K562 (cell line): Measurements from ENCODE around the gene MCTS1. TPM values are rescaled to one million over a fixed set of nuclear protein-coding genes. Genes with fewer than 3 reads are reported as not detected.

Experiments used
- BHLHE40 ChIP-seq: IDR thresholded peaks from 2 replicates; pipeline ENCODE4 v1.6.1; 2011; ENCODE audit warnings: low read length, improper control_type of control experiment
- FOXJ3 ChIP-seq: sonication (generic); formaldehyde crosslinking; IDR thresholded peaks from 2 replicates; pipeline ENCODE4 v1.4.0; 2020; ENCODE audit warnings: mild to moderate bottlenecking, missing genetic modification reagents
- GABPB2 ChIP-seq: fragments of 250-450 bp; sonication (Bioruptor Pico); conservative IDR thresholded peaks from 2 replicates; pipeline ENCODE4 v1.5.1; 2021; ENCODE audit warnings: mild to moderate bottlenecking
- GTF3C2 ChIP-seq: IDR thresholded peaks from 3 replicates; pipeline ENCODE4 v1.6.1; 2011; ENCODE audit warnings: borderline replicate concordance, mild to moderate bottlenecking, moderate library complexity; ENCODE audit not compliant: insufficient read length; ENCODE audit errors: extremely low read depth
- HLTF ChIP-seq: fragments of 450-650 bp; IDR thresholded peaks from 2 replicates; pipeline ENCODE4 v1.6.1; 2016
- MTA1 ChIP-seq: fragments of 450-650 bp; IDR thresholded peaks from 2 replicates; pipeline ENCODE4 v1.6.1; 2017; ENCODE audit warnings: borderline replicate concordance
- NFE2L1 ChIP-seq: fragments of 450-650 bp; IDR thresholded peaks from 2 replicates; pipeline ENCODE4 v1.6.1; 2016; ENCODE audit warnings: missing genetic modification characterization, low read depth, mild to moderate bottlenecking, missing compliant biosample characterization, moderate library complexity, borderline replicate concordance
- NKRF ChIP-seq: fragments of 450-650 bp; IDR thresholded peaks from 2 replicates; pipeline ENCODE4 v1.6.1; 2016; ENCODE audit warnings: borderline replicate concordance
- SAFB2 ChIP-seq: fragments of 200-400 bp; formaldehyde crosslinking; IDR thresholded peaks from 2 replicates; pipeline ENCODE4 v1.6.1; 2018; ENCODE audit warnings: borderline replicate concordance, low read length, low read depth, moderate library complexity; ENCODE audit not compliant: severe bottlenecking
- SIN3A ChIP-seq, 2 experiments: fragments of 150-350 bp in 1 of 2; IDR thresholded peaks; 2 replicates each; pipeline ENCODE4 v1.6.1; 2011 to 2016; ENCODE audit warnings: borderline replicate concordance in 2 of 2, low read depth in 2 of 2, low read length in 2 of 2, mild to moderate bottlenecking in 2 of 2, moderate library complexity in 2 of 2; ENCODE audit not compliant: control insufficient read depth in 1 of 2
- SNRNP70 ChIP-seq: fragments of 200-400 bp; formaldehyde crosslinking; optimal IDR thresholded peaks from 2 replicates; pipeline ENCODE3; 2017; ENCODE audit warnings: low read depth, low read length
- ZBTB33 ChIP-seq: sonication (generic); formaldehyde crosslinking; IDR thresholded peaks from 2 replicates; pipeline ENCODE4 v1.8.1; 2023; ENCODE audit warnings: mild to moderate bottlenecking, missing genetic modification reagents
- ZNF197 ChIP-seq: fragments of 200-800 bp; sonication (Bioruptor generic); IDR thresholded peaks from 2 replicates; pipeline ENCODE4 v1.6.1; 2016; ENCODE audit warnings: low read depth, missing genetic modification characterization, missing compliant biosample characterization
- ZNF217 ChIP-seq: sonication (generic); formaldehyde crosslinking; IDR thresholded peaks from 2 replicates; pipeline ENCODE4 v1.8.0; 2022; ENCODE audit warnings: mild to moderate bottlenecking, missing genetic modification reagents
- ZNF445 ChIP-seq: fragments of 250-450 bp; sonication (Bioruptor Pico); IDR thresholded peaks from 2 replicates; pipeline ENCODE4 v1.4.0; 2020; ENCODE audit warnings: low read depth, mild to moderate bottlenecking, moderate library complexity
- ZNF584 ChIP-seq: fragments of 200-800 bp; sonication (Bioruptor generic); IDR thresholded peaks from 2 replicates; pipeline ENCODE4 v1.6.1; 2016; ENCODE audit warnings: low read depth, mild to moderate bottlenecking, missing genetic modification characterization, missing compliant biosample characterization
- polyA plus RNA-seq, 8 experiments: library from polyadenylated mRNA; depleted of rRNA in 4 of 8; stranded (reverse) in 5 of 8; unstranded in 3 of 8; fragments of >200 nt; fragmentation: Nextera tagmentation in 2 of 8; fragmentation: Illumina TruSeq in 1 of 8; extraction: Ambion mirVana in 2 of 8; extraction: Trizol in 1 of 8; gene quantifications; 2 replicates each; pipeline versions ENCODE4 v1.2.1 to v1.2.3, GENCODE V29; 2011 to 2014; ENCODE audit warnings: inconsistent platforms in 1 of 8, missing spikeins in 1 of 8
- total RNA-seq, 7 experiments: library from RNA; depleted of rRNA in 6 of 7; stranded (reverse); fragments of >200 nt in 6 of 7; fragmentation: Illumina TruSeq in 2 of 7; extraction: Trizol in 2 of 7; gene quantifications; 2 replicates each; pipeline versions ENCODE4 v1.2.1 to v1.2.3, GENCODE V29; 2011 to 2021; ENCODE audit warnings: low replicate concordance in 1 of 7

Gene MCTS1
- total and polyA plus RNA-seq, 9 of the 15 experiments (the other 6 are each of a cell fraction or from before 2014, with no cell fraction given): 65.3 to 300 (median 152) TPM

GRCh38 chrX:120629667-120630537 is 26.0 kb downstream of the MCTS1 start, which contains the start of gene C1GALT1C1 (continued):
- TF ChIP-seq FOXJ3: no peak
- TF ChIP-seq ZNF445 (CRISPR knock-in tag): no peak
- TF ChIP-seq BHLHE40: peak; percentile 73
- no peak for TF ChIP-seq NFE2L1
- no peak for TF ChIP-seq GTF3C2
- no peak for TF ChIP-seq HLTF
- TF ChIP-seq SIN3A (IDR thresholded peaks at IDR 0.05; ENCODE audit: borderline replicate concordance in 2 of 2, control insufficient read depth in 1 of 2, low read depth in 2 of 2, low read length in 2 of 2): peak in 1 of 2 experiments; percentile 28; a peak in 1 of 4 replicates
- peak; percentile 45; the same call in 1 of the 2 replicates for TF ChIP-seq MTA1
- TF ChIP-seq NKRF: no peak; the same call in 1 of the 2 replicates
- no peak for TF ChIP-seq ZNF584 (CRISPR knock-in tag)
- no peak for TF ChIP-seq SNRNP70
- no peak for TF ChIP-seq GABPB2
- TF ChIP-seq ZNF197 (CRISPR knock-in tag): no peak
- no peak for TF ChIP-seq SAFB2
- no peak for TF ChIP-seq ZBTB33
- TF ChIP-seq ZNF217 (CRISPR knock-in tag): no peak
